ENCODE results near the gene ZNF618.
"Not testable (repeated sequence)": the region's sequence is repeated elsewhere in the genome, so short reads cannot be mapped to it uniquely, and the experiment has no call there.

ZNF618 gene

DNA sequence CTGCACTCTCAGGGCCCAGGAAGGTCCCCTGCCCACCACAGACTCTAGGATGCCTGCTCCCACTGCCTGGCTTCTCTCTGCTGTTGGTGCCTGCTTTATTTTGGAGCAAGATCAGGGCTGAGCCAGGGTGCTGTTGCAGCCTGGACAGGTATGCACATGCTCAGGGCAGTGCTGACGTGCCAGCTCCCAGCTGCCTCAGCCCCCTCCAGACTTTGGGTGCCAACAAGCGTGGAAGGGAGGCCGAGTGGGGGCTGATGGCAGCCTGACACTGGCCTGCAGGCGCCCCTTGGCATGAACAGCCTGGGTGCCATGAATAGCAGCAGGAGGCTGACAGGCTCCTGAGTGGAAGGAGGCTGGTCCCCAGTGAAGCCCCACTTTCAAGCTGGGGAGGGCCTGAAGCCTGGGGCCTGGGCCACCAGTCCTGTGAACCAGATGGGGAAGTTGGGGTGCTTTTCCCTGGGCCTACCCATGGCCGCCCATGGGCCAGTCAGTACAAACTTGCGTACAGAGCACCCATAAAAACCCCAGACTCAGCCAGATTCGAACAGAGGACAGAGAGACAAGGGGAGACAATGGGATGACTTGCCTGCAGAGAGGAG, 195.2 kb downstream of the ZNF618 start:
- DNase-seq: no peak

DNA sequence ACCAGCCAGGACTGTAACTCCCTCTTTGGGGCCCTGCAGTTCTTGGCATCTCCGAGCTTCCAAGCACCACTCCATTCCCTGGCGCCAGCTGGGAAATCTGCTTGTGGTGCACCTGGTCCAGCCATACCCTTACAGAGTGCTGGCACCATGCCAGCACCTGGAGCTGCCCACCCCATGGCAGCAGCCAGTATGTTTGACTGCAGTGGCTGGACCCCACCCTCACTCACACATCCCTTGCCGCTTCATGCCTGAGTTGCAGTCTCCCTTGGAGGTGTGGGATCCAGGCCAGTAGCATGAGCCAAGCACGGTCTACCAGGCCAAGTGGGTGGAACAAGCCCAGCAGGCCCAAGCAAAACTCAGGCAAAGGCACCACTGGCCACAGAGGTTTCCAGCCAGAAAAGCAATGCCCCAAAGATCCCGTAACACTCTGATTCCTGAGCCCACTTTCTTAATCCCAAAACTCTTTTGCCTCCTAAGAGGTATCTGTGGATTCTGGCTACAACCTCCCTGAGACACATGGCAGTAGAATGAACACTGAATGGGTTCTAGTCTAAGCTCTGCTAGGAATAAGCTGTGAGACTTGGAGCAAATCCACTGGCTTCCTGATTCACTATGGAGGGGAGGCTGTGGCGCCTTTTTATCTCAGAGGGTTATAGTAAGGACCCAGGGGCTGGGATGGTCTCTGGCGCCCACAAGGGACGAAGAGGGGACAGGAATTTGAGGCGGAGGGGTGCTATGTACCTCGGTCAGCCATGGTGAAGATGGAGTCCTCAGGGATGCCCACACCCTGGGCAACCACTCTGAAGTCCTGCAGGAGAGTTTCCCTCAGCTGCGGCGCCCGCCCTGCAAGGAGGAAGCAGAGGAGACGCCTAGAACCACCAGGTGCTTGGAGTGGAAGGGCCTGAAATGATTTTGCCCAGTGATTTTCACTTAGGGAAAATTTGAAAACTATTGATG, 196.4 kb downstream of the ZNF618 start:
- no peak for DNase-seq

- no peak for DNase-seq
Observed at GRCh38 chr9:114075602-114076001, 199.5 kb downstream of the ZNF618 start.

GRCh38 chr9:114076237-114077161, 200.4 kb downstream of the ZNF618 start:
- no peak for DNase-seq

GRCh38 chr9:114077162-114077837, 201.2 kb downstream of the ZNF618 start:
- DNase-seq: no peak

DNA sequence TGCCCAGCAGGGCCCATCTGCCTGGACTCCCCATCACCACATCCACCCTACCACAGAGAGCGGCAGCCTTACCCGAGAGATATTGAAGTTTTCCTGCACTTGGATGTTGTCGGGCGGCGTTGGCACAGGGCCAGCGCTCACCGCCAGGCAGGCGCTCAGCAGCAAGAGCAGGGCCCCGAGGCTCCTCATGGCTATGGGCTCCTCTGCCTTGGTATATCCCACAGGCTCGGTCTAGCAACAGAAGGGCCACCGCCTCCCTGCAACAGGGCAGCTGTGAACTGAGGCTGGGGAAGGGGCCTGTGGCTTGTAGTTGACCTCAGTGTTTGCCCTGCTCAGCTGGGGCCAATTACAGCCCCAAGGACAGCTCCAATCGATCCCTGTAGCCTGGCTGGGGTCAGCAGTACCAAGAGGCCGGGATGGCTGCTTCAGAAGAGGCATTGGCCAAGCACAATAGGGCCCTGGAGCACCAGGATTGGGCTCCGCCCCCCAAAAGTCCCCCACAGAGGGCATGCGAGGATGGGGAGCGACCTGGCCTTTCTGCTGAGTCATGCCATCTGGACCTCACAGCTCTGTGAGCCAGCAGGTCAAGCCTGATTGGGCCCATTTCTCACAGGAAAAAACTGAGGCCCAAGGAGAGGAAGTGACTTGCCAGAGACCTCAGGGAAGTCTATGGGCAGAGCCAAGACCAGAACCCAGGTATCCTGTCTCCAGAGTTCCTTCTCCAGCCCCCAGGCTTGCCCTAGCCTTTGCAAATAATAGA, 202.1 kb downstream of the ZNF618 start, which contains the start of gene AMBP:
AMBP (minus strand) TSS at position 280 of the 760 bp plus-strand sequence; CDS start at position 189, 91 bp downstream.
- no peak for DNase-seq

- no peak for DNase-seq
Observed at GRCh38 chr9:114078781-114079156, 202.7 kb downstream of the ZNF618 start.

DNA sequence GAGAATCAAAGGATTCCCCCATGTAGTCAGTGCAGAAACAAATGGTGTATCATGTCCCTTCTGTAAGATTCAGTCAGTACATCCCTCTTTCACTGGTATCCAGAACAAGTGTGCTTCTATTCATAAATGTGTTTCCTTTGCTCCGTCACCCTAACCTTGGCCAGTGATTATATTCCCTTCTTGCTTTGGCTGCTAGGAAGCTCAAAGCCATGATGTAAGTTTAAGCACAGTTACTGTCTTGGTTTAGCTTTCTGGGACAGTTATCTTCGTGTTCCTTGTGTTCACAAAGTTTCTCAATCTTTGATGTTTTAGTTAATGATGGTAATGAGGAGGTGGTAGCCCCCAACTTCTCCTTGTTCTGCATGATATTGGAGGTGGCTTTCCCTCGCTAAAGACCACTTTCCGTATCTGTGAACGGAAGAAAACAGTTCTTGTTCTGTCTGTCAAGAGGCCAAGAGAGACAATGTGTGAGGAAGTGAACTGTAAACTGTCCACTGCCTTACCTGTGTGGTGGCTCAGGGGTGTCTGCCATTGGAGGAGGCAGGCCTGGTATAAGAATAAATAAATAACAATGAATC, 204.2 kb downstream of the ZNF618 start:
- no peak for DNase-seq

DNA sequence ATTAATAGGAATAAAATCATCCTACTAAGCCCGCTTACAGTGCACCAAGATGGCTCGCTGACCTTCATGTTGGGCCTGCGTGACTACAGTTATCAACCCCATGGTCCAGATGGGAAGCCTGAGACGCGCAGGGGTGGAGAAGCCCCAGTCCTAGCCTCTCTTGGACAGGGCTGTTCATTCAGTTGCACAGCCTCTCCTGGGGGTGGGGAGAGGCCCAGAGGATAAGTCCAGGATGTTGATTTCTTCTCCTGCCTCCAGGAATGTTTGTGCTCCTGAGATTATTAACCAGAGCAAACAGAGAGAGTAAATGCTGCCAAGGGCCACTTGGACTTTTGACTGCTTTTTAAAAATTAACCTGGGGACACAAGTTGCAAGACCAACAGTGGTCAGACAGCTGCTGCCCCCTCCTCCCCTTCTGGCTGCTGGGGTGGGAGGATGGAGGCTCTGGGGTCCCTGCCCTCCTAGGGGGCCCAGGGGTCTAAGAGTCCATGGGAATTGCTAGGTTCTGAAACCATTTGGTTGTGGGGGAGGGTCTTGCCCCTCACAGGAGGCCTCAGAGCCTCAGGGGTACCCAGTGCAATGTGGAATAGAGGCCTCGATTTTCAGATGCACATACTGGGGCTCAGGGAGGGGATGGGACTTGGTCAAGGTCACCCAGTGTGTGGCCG, 204.8 kb downstream of the ZNF618 start:
- no peak for DNase-seq

DNA sequence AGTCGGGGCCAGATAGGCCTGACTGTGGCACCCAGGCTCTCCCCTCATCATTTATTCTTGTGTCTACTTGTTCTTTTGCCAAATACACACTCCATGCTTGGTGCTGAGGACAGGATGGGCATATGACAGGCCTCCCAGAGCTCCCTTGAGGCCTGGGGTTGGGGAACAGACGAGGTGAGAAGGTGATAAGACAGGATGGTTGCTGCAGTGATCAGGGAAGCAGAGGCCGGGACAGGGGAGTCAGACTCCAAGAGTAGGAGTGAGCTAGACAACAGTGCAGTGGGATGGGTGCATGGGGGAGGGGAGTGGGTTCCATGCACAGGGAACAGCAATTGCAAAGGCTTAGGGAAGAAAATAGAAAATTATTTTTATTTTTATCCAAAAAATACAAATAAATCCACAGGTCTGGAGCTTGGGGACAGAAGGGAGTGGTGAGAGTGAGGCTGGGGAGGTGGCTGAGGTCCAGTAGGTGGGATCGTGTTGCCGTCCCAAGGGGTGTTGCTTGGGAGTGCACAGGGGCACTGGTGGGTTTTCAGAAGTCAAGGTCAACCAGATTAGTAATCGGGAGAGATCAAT, 205.4 kb downstream of the ZNF618 start:
- DNase-seq: no peak

DNA sequence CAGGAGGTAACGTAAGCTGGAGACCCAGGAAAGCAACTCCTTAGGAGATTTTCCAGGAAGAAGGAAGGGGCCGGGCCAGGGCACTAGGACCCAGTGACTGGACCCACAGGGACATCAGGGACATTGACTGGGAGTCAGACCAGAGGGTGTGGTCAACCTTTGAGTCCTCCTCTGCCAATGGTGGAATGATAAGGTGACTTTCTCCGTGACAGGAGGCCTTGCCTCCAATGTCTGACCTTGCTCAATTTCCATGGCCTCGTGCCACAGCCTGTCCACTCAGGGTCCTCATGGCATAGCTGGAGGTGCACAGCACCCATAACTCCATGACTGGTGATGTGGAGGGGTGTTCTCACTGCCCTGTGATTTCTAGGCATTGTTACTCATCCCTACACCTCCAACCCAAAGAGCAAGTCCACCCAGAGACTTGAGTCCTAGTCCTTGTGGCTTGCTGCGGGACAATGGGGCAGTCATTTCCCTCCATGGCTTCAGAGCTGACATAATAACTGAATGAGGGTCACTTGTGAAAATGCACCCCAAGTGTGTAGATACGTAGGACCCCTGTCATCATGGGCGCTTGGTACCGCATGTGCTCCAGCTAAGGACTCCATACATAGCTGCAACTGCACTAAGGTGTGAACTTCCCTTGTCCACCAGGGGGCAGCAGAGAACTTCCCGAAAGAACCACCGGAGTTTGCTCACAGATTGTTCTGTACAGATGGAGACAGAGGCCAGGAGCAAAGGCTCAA, 206.1 kb downstream of the ZNF618 start:
- peak; percentile 78 for DNase-seq

DNA sequence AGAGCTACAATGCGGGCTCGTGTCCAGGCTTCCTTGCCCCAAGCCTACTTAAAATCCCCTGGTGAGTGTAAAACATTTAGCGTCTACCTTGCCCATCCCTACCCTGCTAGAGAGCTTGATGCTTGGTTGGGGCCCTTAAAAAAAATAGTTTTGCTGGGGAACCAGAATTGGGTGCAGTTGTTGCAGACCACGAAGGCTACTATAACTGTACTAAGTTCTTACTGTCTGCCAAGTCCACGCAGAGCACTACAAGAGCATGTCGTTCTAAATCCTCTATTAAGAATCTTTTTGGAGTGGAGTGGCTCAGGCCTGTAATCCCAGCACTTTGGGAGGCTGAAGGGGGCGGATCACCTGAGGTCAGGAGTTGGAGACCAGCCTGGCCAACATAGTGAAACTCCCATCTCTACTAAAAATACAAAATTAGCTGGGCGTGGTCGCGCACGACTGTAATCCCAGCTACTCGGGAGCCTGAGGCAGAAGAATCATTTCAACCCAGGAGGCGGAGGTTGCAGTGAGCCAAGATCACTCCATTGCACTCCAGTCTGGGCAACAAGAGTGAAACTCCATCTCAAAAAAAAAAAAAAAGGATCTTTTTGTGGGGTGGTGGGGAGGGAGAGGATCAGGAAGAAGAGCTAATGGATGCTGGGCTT, 206.8 kb downstream of the ZNF618 start:
- not testable (repeated sequence) for DNase-seq

GRCh38 chr9:114083666-114084065, 207.6 kb downstream of the ZNF618 start:
- DNase-seq: no peak

DNA sequence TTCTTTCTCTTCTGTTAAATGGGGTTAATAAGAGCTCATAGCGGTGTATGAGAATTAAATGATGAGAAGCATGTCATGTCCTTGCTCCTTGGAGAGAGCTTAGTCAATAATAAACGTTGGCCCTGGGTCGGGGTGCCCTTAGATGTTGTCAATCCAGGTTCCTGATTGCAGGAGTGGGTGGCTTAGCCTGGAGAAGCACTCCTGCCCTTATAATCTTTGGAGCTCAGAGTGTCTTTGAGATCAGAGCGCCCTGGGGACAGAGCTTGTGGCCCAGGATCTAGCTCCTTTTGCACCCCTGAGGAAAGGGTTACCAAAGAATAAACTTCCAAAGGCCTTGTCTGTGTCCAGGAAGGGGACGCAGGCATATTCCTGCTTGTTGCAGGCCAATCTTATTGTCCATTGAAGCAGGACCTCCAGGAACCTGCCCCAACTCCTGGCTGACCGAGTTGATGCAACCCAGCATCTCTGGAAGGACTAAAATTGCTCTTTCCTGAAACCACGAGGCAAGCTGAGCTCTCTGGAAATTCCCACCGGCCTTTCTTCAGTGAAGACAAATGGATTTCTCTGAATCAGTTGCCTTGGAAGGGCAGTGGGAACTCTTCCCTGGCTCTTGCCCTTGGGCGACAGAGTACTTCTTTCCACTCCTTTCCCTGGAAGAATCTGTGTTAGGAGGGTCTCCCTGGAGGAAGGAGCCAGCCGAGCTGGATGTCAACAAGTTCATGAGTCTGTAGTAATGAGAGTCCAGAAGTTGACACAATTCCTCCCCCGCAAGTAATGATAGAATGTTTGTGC, 208.4 kb downstream of the ZNF618 start:
- DNase-seq: no peak

GRCh38 chr9:114085387-114085789, 209.3 kb downstream of the ZNF618 start:
- no peak for DNase-seq

- DNase-seq: no peak
Observed at GRCh38 chr9:114086009-114086408, 209.9 kb downstream of the ZNF618 start.

DNA sequence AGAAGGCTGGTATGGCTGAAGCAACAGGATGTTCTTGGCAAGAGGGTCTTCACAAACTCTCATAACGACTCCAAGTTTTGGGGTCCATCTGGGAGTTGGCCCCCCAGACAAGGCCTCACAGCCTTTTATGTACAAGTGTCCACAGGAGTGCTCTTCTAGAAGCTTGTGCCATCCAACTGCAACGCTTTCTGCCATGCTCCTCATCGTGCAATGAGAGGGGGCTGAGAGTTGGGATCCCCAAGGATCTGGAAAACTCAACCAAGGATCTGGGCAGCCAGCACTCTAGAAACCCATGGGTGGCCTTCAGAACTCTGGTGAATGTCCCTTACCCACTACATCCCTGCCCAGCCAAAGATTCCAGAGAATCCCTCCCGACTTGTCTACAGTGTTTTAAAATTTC, 210.5 kb downstream of the ZNF618 start:
- no peak for DNase-seq

- DNase-seq: no peak
Observed at GRCh38 chr9:114087721-114088120, 211.6 kb downstream of the ZNF618 start.
